ENCODE data around the gene EPS8.

Gene EPS8

GRCh38 chr12:15726027-15726877 is 62.9 kb downstream of the EPS8 start:
- Mint-ChIP-seq H3K9me3 (no peaks in the 10 kb centered on the region), H3K4me3 (no peak overlapping the region), H3K36me3 (ENCODE audit: low read depth) (no peaks in the 10 kb centered on the region), H3K27ac (no peak overlapping the region), H3K27me3 (no peaks in the 10 kb centered on the region), H3K4me1 (ENCODE audit: low read depth) (no peaks in the 10 kb centered on the region)

- Mint-ChIP-seq H3K4me1 (ENCODE audit: low read depth) (peaks cover 6% of the 10 kb centered on the region), H3K4me3 (no peak overlapping the region), H3K27me3 (peaks cover 6% of the 10 kb centered on the region), H3K27ac (no peak overlapping the region), H3K36me3 (ENCODE audit: low read depth) (no peaks in the 10 kb centered on the region), H3K9me3 (no peaks in the 10 kb centered on the region)
Measured at GRCh38 chr12:15722951-15723350, 66.2 kb downstream of the EPS8 start.

- Mint-ChIP-seq H3K9me3 (no peaks in the 10 kb centered on the region), H3K27me3 (peaks cover 6% of the 10 kb centered on the region), H3K4me1 (ENCODE audit: low read depth) (peaks cover 6% of the 10 kb centered on the region), H3K36me3 (ENCODE audit: low read depth) (no peaks in the 10 kb centered on the region), H3K4me3 (no peak overlapping the region), H3K27ac (no peak overlapping the region)
Measured at GRCh38 chr12:15721316-15722115, 67.7 kb downstream of the EPS8 start.

GRCh38 chr12:15720295-15720694 is 68.9 kb downstream of the EPS8 start:
- Mint-ChIP-seq H3K4me3 (no peak overlapping the region), H3K27me3 (peaks cover 10% of the 10 kb centered on the region), H3K36me3 (ENCODE audit: low read depth) (no peaks in the 10 kb centered on the region), H3K4me1 (ENCODE audit: low read depth) (peaks cover 6% of the 10 kb centered on the region), H3K9me3 (no peaks in the 10 kb centered on the region), H3K27ac (no peak overlapping the region)

- H3K9me3 Mint-ChIP-seq = no peaks in the 10 kb centered on the region
- H3K27ac Mint-ChIP-seq = no peak overlapping the region
- peaks cover 14% of the 10 kb centered on the region for H3K27me3 Mint-ChIP-seq
- peaks cover 6% of the 10 kb centered on the region for H3K4me1 Mint-ChIP-seq (ENCODE audit: low read depth)
- no peaks in the 10 kb centered on the region for H3K36me3 Mint-ChIP-seq (ENCODE audit: low read depth)
- no peak overlapping the region for H3K4me3 Mint-ChIP-seq
Measured at GRCh38 chr12:15719230-15719629, 70.0 kb downstream of the EPS8 start.

GRCh38 chr12:15717940-15718567 is 71.1 kb downstream of the EPS8 start:
- Mint-ChIP-seq H3K27ac (no peak overlapping the region), H3K4me3 (no peak overlapping the region), H3K4me1 (ENCODE audit: low read depth) (peaks cover 6% of the 10 kb centered on the region), H3K9me3 (no peaks in the 10 kb centered on the region), H3K27me3 (peaks cover 14% of the 10 kb centered on the region), H3K36me3 (ENCODE audit: low read depth) (no peaks in the 10 kb centered on the region)

- no peaks in the 10 kb centered on the region for H3K36me3 Mint-ChIP-seq (ENCODE audit: low read depth)
- H3K4me1 Mint-ChIP-seq (ENCODE audit: low read depth) = peaks cover 6% of the 10 kb centered on the region
- H3K27ac Mint-ChIP-seq = no peak overlapping the region
- no peak overlapping the region for H3K4me3 Mint-ChIP-seq
- no peaks in the 10 kb centered on the region for H3K9me3 Mint-ChIP-seq
- H3K27me3 Mint-ChIP-seq = peaks cover 14% of the 10 kb centered on the region
Measured at GRCh38 chr12:15716581-15716980, 72.6 kb downstream of the EPS8 start.

GRCh38 chr12:15714256-15714655 is 74.9 kb downstream of the EPS8 start:
- Mint-ChIP-seq H3K9me3 (no peaks in the 10 kb centered on the region), H3K4me1 (ENCODE audit: low read depth) (peaks cover 6% of the 10 kb centered on the region), H3K36me3 (ENCODE audit: low read depth) (no peaks in the 10 kb centered on the region), H3K27me3 (peaks cover 14% of the 10 kb centered on the region), H3K4me3 (no peak overlapping the region), H3K27ac (no peak overlapping the region)

GRCh38 chr12:15712823-15713660 is 76.1 kb downstream of the EPS8 start:
- no peaks in the 10 kb centered on the region for H3K4me1 Mint-ChIP-seq (ENCODE audit: low read depth)
- H3K27me3 Mint-ChIP-seq = peaks cover 8% of the 10 kb centered on the region
- no peaks in the 10 kb centered on the region for H3K9me3 Mint-ChIP-seq
- no peak overlapping the region for H3K4me3 Mint-ChIP-seq
- no peak overlapping the region for H3K27ac Mint-ChIP-seq
- H3K36me3 Mint-ChIP-seq (ENCODE audit: low read depth) = no peaks in the 10 kb centered on the region

- no peaks in the 10 kb centered on the region for H3K36me3 Mint-ChIP-seq (ENCODE audit: low read depth)
- no peaks in the 10 kb centered on the region for H3K9me3 Mint-ChIP-seq
- H3K27ac Mint-ChIP-seq = no peak overlapping the region
- peaks cover 8% of the 10 kb centered on the region for H3K27me3 Mint-ChIP-seq
- H3K4me1 Mint-ChIP-seq (ENCODE audit: low read depth) = no peaks in the 10 kb centered on the region
- H3K4me3 Mint-ChIP-seq = no peak overlapping the region
Measured at GRCh38 chr12:15712160-15712559, 77.0 kb downstream of the EPS8 start.

GRCh38 chr12:15710860-15711510 is 78.2 kb downstream of the EPS8 start:
- Mint-ChIP-seq H3K9me3 (no peaks in the 10 kb centered on the region), H3K4me3 (no peak overlapping the region), H3K27ac (no peak overlapping the region), H3K4me1 (ENCODE audit: low read depth) (no peaks in the 10 kb centered on the region), H3K36me3 (ENCODE audit: low read depth) (no peaks in the 10 kb centered on the region), H3K27me3 (peaks cover 8% of the 10 kb centered on the region)

GRCh38 chr12:15709551-15709950 is 79.6 kb downstream of the EPS8 start:
- H3K36me3 Mint-ChIP-seq (ENCODE audit: low read depth) = no peaks in the 10 kb centered on the region
- H3K27ac Mint-ChIP-seq = no peak overlapping the region

GRCh38 chr12:15708396-15709076 is 80.7 kb downstream of the EPS8 start:
- Mint-ChIP-seq H3K27ac (no peak overlapping the region), H3K4me1 (ENCODE audit: low read depth) (no peaks in the 10 kb centered on the region), H3K36me3 (ENCODE audit: low read depth) (no peaks in the 10 kb centered on the region), H3K9me3 (no peaks in the 10 kb centered on the region), H3K4me3 (no peak overlapping the region), H3K27me3 (no peaks in the 10 kb centered on the region)

More at GRCh38 chr12:15709551-15709950, 79.6 kb downstream of the EPS8 start:
- Mint-ChIP-seq H3K4me3 (no peak overlapping the region), H3K27me3 (no peaks in the 10 kb centered on the region), H3K9me3 (no peaks in the 10 kb centered on the region), H3K4me1 (ENCODE audit: low read depth) (no peaks in the 10 kb centered on the region)
